Neural progenitor cell (in vitro differentiated cells): Measurements from ENCODE around the gene DBP. TPM values are rescaled to one million over a fixed set of nuclear protein-coding genes. Genes with fewer than 3 reads are reported as not detected.
"Not testable (repeated sequence)": the region's sequence is repeated elsewhere in the genome, so short reads cannot be mapped to it uniquely, and the experiment has no call there.

ENCODE experiments used
- DNase-seq: peaks from one replicate; pipeline ENCODE4 v3.0.0-alpha.2; 2016; ENCODE audit warnings: low spot score
- H2AFZ ChIP-seq: fragments of 200-600 bp; sonication (generic); replicated peaks from 2 replicates; pipeline ENCODE4 v1.6.1; 2016; ENCODE audit warnings: antibody characterized with exemption
- H3F3A ChIP-seq: fragments of 200-600 bp; sonication (generic); 2 replicates; pipeline ENCODE4 v1.6.1; 2016; ENCODE audit warnings: antibody characterized with exemption, low read depth
- H3K27ac ChIP-seq: fragments of 200-600 bp; sonication (generic); 2 replicates; pipeline ENCODE4 v1.5.1; 2016; ENCODE audit warnings: mild to moderate bottlenecking
- H3K27me3 ChIP-seq: fragments of 200-600 bp; sonication (generic); 2 replicates; pipeline ENCODE4 v1.6.1; 2016; ENCODE audit warnings: mild to moderate bottlenecking, moderate library complexity
- H3K36me3 ChIP-seq: fragments of 200-600 bp; sonication (generic); 2 replicates; pipeline ENCODE4 v1.5.1; 2016
- H3K4me1 ChIP-seq: fragments of 200-600 bp; sonication (generic); 2 replicates; pipeline ENCODE4 v1.6.1; 2016; ENCODE audit warnings: mixed run types
- H3K4me2 ChIP-seq: fragments of 200-600 bp; sonication (generic); 2 replicates; pipeline ENCODE4 v1.6.1; 2016
- H3K4me3 ChIP-seq: fragments of 200-600 bp; sonication (generic); 2 replicates; pipeline ENCODE4 v1.5.1; 2016
- H3K79me2 ChIP-seq: fragments of 200-600 bp; sonication (generic); 2 replicates; pipeline ENCODE4 v1.6.1; 2016; ENCODE audit warnings: low read depth
- H3K9ac ChIP-seq: fragments of 200-600 bp; sonication (generic); 2 replicates; pipeline ENCODE4 v1.6.1; 2016
- H3K9me3 ChIP-seq: fragments of 200-600 bp; sonication (generic); 2 replicates; pipeline ENCODE4 v1.5.1; 2016; ENCODE audit warnings: low read depth
- H4K20me1 ChIP-seq: fragments of 200-600 bp; sonication (generic); 2 replicates; pipeline ENCODE4 v1.6.1; 2016; ENCODE audit warnings: low read depth
- H3K27ac Mint-ChIP-seq: 3 replicates; pipeline ENCODE4 v1.8.0; 2021; ENCODE audit warnings: mixed read lengths
- H3K27me3 Mint-ChIP-seq: 2 replicates; pipeline ENCODE4 v1.8.0; 2022; ENCODE audit warnings: low read depth, mild to moderate bottlenecking, inconsistent platforms, moderate library complexity, mixed read lengths; ENCODE audit not compliant: insufficient read depth
- H3K36me3 Mint-ChIP-seq: 3 replicates; pipeline ENCODE4 v1.8.0; 2021; ENCODE audit warnings: mixed read lengths
- H3K4me1 Mint-ChIP-seq: 3 replicates; pipeline ENCODE4 v1.8.0; 2021; ENCODE audit warnings: mixed read lengths
- H3K4me3 Mint-ChIP-seq: 3 replicates; pipeline ENCODE4 v1.8.0; 2021; ENCODE audit warnings: mild to moderate bottlenecking, moderate library complexity, mixed read lengths
- H3K9me3 Mint-ChIP-seq: 3 replicates; pipeline ENCODE4 v1.8.0; 2020; ENCODE audit warnings: mixed read lengths
- EZH2 ChIP-seq: fragments of 200-600 bp; sonication (generic); IDR thresholded peaks from 2 replicates; pipeline ENCODE4 v1.6.1; 2017; ENCODE audit warnings: antibody characterized with exemption, mild to moderate bottlenecking, moderate library complexity
- EZH2phosphoT487 ChIP-seq: fragments of 200-600 bp; sonication (generic); IDR thresholded peaks from 2 replicates; pipeline ENCODE4 v1.6.1; 2017; ENCODE audit warnings: antibody characterized with exemption
- total RNA-seq: library from RNA; depleted of rRNA; stranded (reverse); fragments of >200 nt; gene quantifications from 2 replicates; pipeline ENCODE4 v1.2.3, GENCODE V29; 2015; ENCODE audit warnings: low replicate concordance
- TF ChIP-seq, protein P1 (sequence below): fragments of 200-600 bp; sonication (generic); IDR thresholded peaks from 2 replicates; pipeline ENCODE4 v1.5.1; 2017; ENCODE audit warnings: antibody characterized with exemption, mild to moderate bottlenecking

Gene DBP
- total RNA-seq, 1 donor from 2014 or later = 7.4 TPM

DNA sequence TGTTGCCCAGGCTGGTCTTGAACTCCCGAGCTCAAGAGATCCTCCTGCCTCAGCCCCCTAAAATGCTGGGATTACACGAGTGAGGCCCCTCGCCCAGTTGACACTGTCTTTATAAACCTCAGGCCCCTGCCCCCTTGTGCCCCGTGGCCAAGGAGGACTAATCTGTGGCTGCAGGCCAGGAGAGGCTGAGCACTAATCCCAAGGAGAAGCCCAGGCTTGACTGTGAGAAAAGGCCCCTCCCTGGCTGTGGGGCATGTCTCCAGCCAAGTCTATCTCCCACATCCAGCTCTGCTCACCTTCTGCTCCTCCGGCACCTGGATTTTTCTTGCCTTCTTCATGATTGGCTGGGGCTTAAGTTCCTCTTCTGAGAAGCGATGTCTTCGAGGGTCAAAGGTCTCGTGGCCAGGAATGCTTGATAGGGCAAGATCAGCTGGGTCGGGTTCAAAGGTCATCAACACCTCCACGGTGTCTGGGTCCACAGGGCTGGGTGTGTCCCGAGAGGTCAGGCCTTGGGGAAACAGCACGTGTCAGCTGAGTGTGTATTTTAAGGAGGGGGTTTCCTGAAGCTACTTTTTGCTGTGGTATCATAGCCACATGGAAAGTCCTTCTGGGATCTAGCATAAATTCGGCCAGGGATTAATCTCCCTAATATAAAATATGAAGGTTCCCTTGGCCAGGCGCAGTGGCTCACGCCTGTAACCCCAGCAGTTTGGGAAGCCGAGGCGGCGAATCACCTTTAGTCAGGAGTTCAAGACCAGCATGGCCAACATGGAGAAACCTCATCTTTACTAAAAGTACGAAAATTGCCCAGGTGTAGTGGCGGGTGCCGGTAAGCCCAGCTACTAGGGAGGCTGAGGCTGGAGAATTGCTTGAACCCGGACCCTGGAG lies 3.8 kb downstream of the DBP start:
- H3K4me1 ChIP-seq = peaks cover 24% of the 10 kb centered on the region
- no peak overlapping the region for H3K9ac ChIP-seq
- TF ChIP-seq, protein P1, sequence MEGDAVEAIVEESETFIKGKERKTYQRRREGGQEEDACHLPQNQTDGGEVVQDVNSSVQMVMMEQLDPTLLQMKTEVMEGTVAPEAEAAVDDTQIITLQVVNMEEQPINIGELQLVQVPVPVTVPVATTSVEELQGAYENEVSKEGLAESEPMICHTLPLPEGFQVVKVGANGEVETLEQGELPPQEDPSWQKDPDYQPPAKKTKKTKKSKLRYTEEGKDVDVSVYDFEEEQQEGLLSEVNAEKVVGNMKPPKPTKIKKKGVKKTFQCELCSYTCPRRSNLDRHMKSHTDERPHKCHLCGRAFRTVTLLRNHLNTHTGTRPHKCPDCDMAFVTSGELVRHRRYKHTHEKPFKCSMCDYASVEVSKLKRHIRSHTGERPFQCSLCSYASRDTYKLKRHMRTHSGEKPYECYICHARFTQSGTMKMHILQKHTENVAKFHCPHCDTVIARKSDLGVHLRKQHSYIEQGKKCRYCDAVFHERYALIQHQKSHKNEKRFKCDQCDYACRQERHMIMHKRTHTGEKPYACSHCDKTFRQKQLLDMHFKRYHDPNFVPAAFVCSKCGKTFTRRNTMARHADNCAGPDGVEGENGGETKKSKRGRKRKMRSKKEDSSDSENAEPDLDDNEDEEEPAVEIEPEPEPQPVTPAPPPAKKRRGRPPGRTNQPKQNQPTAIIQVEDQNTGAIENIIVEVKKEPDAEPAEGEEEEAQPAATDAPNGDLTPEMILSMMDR = no peak
- TF ChIP-seq EZH2phosphoT487 (no peak), EZH2 (no peak)
- no peak overlapping the region for H3K4me3 ChIP-seq
- Mint-ChIP-seq H3K27me3 (peaks cover 8% of the 10 kb centered on the region), H3K4me3 (peak overlapping the region; percentile 88), H3K36me3 (peaks cover 4% of the 10 kb centered on the region), H3K9me3 (no peaks in the 10 kb centered on the region), H3K27ac (no peak overlapping the region), H3K4me1 (peaks cover 62% of the 10 kb centered on the region)
- H2AFZ ChIP-seq = no peak overlapping the region
- H3K4me2 ChIP-seq = no peak overlapping the region
- no peaks in the 10 kb centered on the region for H3K9me3 ChIP-seq
- no peak for DNase-seq
- H3K27ac ChIP-seq = no peak overlapping the region
- H4K20me1 ChIP-seq = peaks cover 35% of the 10 kb centered on the region
- no peaks in the 10 kb centered on the region for H3K27me3 ChIP-seq
- H3K79me2 ChIP-seq = peaks cover 10% of the 10 kb centered on the region
- peaks cover 69% of the 10 kb centered on the region for H3F3A ChIP-seq
- no peaks in the 10 kb centered on the region for H3K36me3 ChIP-seq

DNA sequence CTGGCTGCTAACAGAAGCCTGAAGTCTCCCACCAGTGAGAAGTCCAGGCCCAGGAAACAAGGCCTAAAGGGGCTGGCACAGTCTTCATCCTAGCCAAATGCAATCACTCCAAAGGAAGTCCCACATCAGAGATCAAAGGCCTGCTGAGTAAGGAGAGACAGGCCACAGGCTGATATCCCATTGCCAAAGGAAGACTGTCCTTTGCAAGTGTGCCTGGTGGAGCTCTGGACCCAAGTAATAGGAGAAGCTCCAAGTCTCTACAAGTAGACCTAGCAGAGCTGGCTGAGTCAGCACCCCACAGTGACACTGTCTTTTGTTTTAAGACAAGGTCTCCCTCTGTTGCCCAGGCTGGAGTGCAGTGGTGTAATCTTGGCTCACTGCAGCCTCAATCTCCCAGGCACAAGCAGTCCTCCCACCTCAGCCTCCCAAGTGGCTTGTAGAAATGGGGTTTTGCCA lies 4.5 kb downstream of the DBP start:
- TF ChIP-seq, protein P1 = no peak
- TF ChIP-seq EZH2 (no peak), EZH2phosphoT487 (no peak)
- Histone ChIP-seq H3F3A (peaks cover 67% of the 10 kb centered on the region), H3K4me2 (no peak overlapping the region), H3K9me3 (no peaks in the 10 kb centered on the region), H3K9ac (no peak overlapping the region), H3K36me3 (no peaks in the 10 kb centered on the region), H3K4me3 (no peak overlapping the region), H3K4me1 (peaks cover 23% of the 10 kb centered on the region), H2AFZ (no peak overlapping the region), H3K27me3 (no peaks in the 10 kb centered on the region), H3K27ac (no peak overlapping the region), H4K20me1 (peaks cover 35% of the 10 kb centered on the region), H3K79me2 (peaks cover 10% of the 10 kb centered on the region)
- Mint-ChIP-seq H3K9me3 (no peaks in the 10 kb centered on the region), H3K27me3 (peaks cover 7% of the 10 kb centered on the region), H3K4me1 (peaks cover 58% of the 10 kb centered on the region), H3K27ac (no peak overlapping the region), H3K36me3 (peaks cover 2% of the 10 kb centered on the region), H3K4me3 (peak overlapping the region; percentile 54)
- no peak for DNase-seq

GRCh38 chr19:48632286-48632685 lies 4.9 kb downstream of the DBP start:
- Histone ChIP-seq H4K20me1 (peaks cover 35% of the 10 kb centered on the region), H3F3A (peaks cover 65% of the 10 kb centered on the region), H3K4me1 (peaks cover 23% of the 10 kb centered on the region)
- not testable (repeated sequence) for H3K27ac Mint-ChIP-seq, H3K79me2 ChIP-seq, H3K27me3 Mint-ChIP-seq, H2AFZ ChIP-seq, H3K9me3 Mint-ChIP-seq, DNase-seq, H3K9ac ChIP-seq, H3K27me3 ChIP-seq, H3K36me3 ChIP-seq, H3K36me3 Mint-ChIP-seq, H3K4me3 ChIP-seq, H3K9me3 ChIP-seq, H3K4me2 ChIP-seq, H3K27ac ChIP-seq
- Mint-ChIP-seq H3K4me1 (peaks cover 57% of the 10 kb centered on the region), H3K4me3 (peak overlapping the region; percentile 54)

DNA sequence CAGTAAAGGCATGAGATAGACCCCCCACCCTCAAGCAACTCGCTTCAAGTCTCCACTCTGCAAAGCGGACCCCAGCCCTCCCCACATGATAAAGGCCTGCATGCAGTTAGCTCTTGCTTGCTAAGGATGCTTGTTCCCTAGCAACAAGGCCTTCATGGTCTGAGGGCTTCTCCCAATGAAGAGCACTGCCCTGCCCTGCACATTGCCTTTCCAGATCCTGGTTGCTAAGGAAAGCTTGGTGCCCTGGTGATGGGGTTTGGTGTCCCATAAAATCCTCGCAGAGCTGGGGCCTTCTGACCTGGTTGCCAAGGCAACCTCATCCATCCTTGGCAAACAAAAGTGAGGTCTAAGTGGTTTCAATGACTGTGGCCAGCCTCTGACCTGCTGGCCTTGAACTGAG lies 6.0 kb downstream of the DBP start:
- Histone ChIP-seq H3K4me1 (peaks cover 23% of the 10 kb centered on the region), H3K9me3 (no peaks in the 10 kb centered on the region), H2AFZ (no peak overlapping the region), H4K20me1 (peaks cover 36% of the 10 kb centered on the region), H3K27ac (no peak overlapping the region), H3K36me3 (no peaks in the 10 kb centered on the region), H3F3A (peaks cover 54% of the 10 kb centered on the region), H3K79me2 (peaks cover 9% of the 10 kb centered on the region), H3K4me3 (peak overlapping the region; percentile 37), H3K9ac (no peak overlapping the region), H3K27me3 (no peaks in the 10 kb centered on the region), H3K4me2 (peak overlapping the region; percentile 70)
- no peak for DNase-seq
- Mint-ChIP-seq H3K4me3 (peak overlapping the region; percentile 50), H3K9me3 (no peaks in the 10 kb centered on the region), H3K36me3 (peaks cover 2% of the 10 kb centered on the region), H3K4me1 (peaks cover 57% of the 10 kb centered on the region), H3K27ac (no peak overlapping the region), H3K27me3 (peaks cover 4% of the 10 kb centered on the region)
- TF ChIP-seq, protein P1 = no peak
- TF ChIP-seq EZH2phosphoT487 (no peak), EZH2 (no peak)
